GM23338 (cell line): ENCODE results near the gene CFAP77.

Experiments
- CTCF ChIP-seq, 2 experiments: fragments of 200-600 bp in 1 of 2; sonication (generic) in 1 of 2; conservative IDR thresholded peaks; 2 replicates each; pipeline versions ENCODE4 v1.5.1 to v1.6.1; 2016 to 2017; ENCODE audit warnings: antibody characterized with exemption in 2 of 2, low read depth in 2 of 2, mild to moderate bottlenecking in 2 of 2, moderate library complexity in 1 of 2
- NANOG ChIP-seq: IDR thresholded peaks from 2 replicates; pipeline ENCODE4 v1.6.1; 2016; ENCODE audit warnings: antibody characterized with exemption, borderline replicate concordance
- ZNF462 ChIP-seq: fragments of 250-450 bp; sonication (Bioruptor Pico); IDR thresholded peaks from 2 replicates; pipeline ENCODE4 v1.5.0; 2020; ENCODE audit warnings: mild to moderate bottlenecking, moderate library complexity

DNA sequence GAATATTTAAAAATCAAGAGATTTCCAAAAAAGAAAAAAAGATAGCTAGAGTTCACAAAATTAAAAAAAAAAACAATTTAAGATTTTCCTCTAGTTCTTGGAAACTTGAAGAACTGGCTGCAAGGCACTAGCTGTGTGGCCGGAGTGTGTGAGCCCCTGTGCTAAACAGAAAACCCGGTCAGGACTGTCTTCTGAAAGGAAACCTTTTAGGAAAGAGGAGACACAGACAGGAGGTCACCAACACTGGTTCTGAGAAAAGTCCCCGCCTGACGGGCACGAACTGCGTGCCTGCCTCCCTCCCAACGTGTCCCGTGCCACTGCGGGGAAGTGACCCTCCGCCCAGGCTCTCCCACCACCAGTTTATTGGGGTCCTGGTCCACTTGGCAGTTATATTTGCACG lies 18.6 kb upstream of the CFAP77 start:
- no peak for TF ChIP-seq CTCF (conservative IDR thresholded peaks at IDR 0.05; ENCODE audit: low read depth in 2 of 2)
- TF ChIP-seq ZNF462 (CRISPR knock-in tag) = no peak
- TF ChIP-seq NANOG = no peak
